ENCODE measurements around the gene SLC1A4.
"Not testable (repeated sequence)": the region's sequence is repeated elsewhere in the genome, so short reads cannot be mapped to it uniquely, and the experiment has no call there.

GRCh38 chr2:64969086-64969485, 20.1 kb upstream of the SLC1A4 start:
- not testable (repeated sequence) for TF ChIP-seq EZH2 (IDR thresholded peaks at IDR 0.05; ENCODE audit: insufficient read depth, poor library complexity, severe bottlenecking); EZH2phosphoT487 (IDR thresholded peaks at IDR 0.05; ENCODE audit: insufficient read depth, low read depth)
